Measurements from ENCODE around the gene SLC45A1. TPM values are rescaled to one million over a fixed set of nuclear protein-coding genes. Genes with fewer than 3 reads are reported as not detected.
"Not testable (repeated sequence)": the region's sequence is repeated elsewhere in the genome, so short reads cannot be mapped to it uniquely, and the experiment has no call there.

Gene SLC45A1
- total RNA-seq, 1 donor from 2014 or later: 6.6 TPM

- DNase-seq: no peak
Observed at GRCh38 chr1:8368956-8369639, 51.2 kb downstream of the SLC45A1 start.

- DNase-seq: no peak
Observed at GRCh38 chr1:8370046-8370881, 52.4 kb downstream of the SLC45A1 start.

GRCh38 chr1:8370905-8371315 is 53.0 kb downstream of the SLC45A1 start:
- no peak for DNase-seq

GRCh38 chr1:8371372-8371991 is 53.6 kb downstream of the SLC45A1 start:
- DNase-seq: no peak

GRCh38 chr1:8373125-8373524 is 55.2 kb downstream of the SLC45A1 start:
- no peak for DNase-seq

- peak; percentile 73 for DNase-seq
Observed at GRCh38 chr1:8373581-8374241, 55.8 kb downstream of the SLC45A1 start.

GRCh38 chr1:8374356-8374755 is 56.4 kb downstream of the SLC45A1 start:
- no peak for DNase-seq

GRCh38 chr1:8374812-8375211 is 56.9 kb downstream of the SLC45A1 start:
- no peak for DNase-seq

- no peak for DNase-seq
Observed at GRCh38 chr1:8376358-8376840, 58.5 kb downstream of the SLC45A1 start.

- no peak for DNase-seq
Observed at GRCh38 chr1:8377271-8377981, 59.5 kb downstream of the SLC45A1 start.

GRCh38 chr1:8378178-8378577 is 60.3 kb downstream of the SLC45A1 start:
- no peak for DNase-seq

GRCh38 chr1:8378981-8379470 is 61.1 kb downstream of the SLC45A1 start:
- no peak for DNase-seq

- no peak for DNase-seq
Observed at GRCh38 chr1:8379513-8380186, 61.7 kb downstream of the SLC45A1 start.

- not testable (repeated sequence) for DNase-seq
Observed at GRCh38 chr1:8380310-8380709, 62.4 kb downstream of the SLC45A1 start.

- DNase-seq: no peak
Observed at GRCh38 chr1:8381618-8382017, 63.7 kb downstream of the SLC45A1 start.

GRCh38 chr1:8382051-8382505 is 64.2 kb downstream of the SLC45A1 start:
- DNase-seq: no peak

- DNase-seq: no peak
Observed at GRCh38 chr1:8382608-8383505, 64.9 kb downstream of the SLC45A1 start.

GRCh38 chr1:8384088-8384487 is 66.2 kb downstream of the SLC45A1 start:
- no peak for DNase-seq

GRCh38 chr1:8384577-8384976 is 66.7 kb downstream of the SLC45A1 start:
- DNase-seq: no peak

GRCh38 chr1:8386247-8386646 is 68.3 kb downstream of the SLC45A1 start:
- DNase-seq: no peak
